Neural cell (in vitro differentiated cells): ENCODE results near the gene KRT76.

ENCODE experiments used
- CTCF ChIP-seq: fragments of 450-650 bp; IDR thresholded peaks from 2 replicates; pipeline ENCODE4 v1.5.1; 2014; ENCODE audit warnings: antibody characterized with exemption, mild to moderate bottlenecking, moderate library complexity; ENCODE audit not compliant: poor library complexity, severe bottlenecking
- POLR2AphosphoS5 ChIP-seq: IDR thresholded peaks from 2 replicates; pipeline ENCODE4 v1.6.1; 2012

- TF ChIP-seq CTCF (no peak), POLR2AphosphoS5 (no peak)
Observed at GRCh38 chr12:52797529-52797894, 20.4 kb upstream of the KRT76 start.
